ENCODE data around the gene WHAMM.
"Not testable (repeated sequence)": the region's sequence is repeated elsewhere in the genome, so short reads cannot be mapped to it uniquely, and the experiment has no call there.

Gene WHAMM

DNA sequence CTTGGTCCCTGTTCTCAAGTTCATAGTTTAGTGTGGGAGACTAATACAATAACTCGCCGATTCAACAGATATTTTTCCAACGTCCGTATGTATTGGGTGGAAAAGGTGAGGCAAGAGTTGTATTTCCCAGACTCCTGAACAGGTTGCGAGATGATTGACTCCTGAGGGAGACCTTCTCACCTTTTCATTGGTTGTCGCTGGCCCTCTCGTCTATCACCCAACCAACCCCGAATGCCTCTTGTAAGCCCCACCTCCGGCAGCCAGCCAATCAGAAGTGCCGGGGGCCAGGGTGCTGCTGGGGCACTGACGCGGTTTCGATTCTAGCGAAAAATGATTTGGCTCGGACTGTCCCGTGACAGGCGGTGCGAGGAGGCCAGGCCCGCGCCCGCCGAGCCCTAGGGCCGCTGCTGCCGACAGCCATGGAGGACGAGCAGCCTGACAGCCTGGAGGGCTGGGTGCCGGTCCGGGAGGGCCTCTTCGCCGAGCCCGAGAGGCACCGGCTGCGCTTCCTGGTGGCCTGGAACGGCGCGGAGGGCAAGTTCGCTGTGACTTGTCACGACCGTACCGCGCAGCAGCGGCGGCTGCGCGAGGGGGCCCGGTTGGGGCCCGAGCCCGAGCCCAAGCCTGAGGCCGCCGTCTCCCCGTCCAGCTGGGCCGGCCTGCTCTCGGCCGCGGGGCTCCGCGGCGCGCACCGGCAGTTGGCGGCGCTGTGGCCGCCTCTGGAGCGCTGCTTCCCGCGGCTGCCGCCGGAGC lies at the start of gene WHAMM:
WHAMM (plus strand) TSS at position 321 of the 753 bp plus-strand sequence; CDS start at position 420, 99 bp downstream.
- DNase-seq, result peak; percentile 99

GRCh38 chr15:82763361-82764116 lies 45.9 kb upstream of the WHAMM start:
- DNase-seq, result no peak

- no peak for DNase-seq
These were observed 45.3 kb upstream of the WHAMM start for GRCh38 chr15:82764117-82764490.

- no peak for DNase-seq
These were observed 44.7 kb upstream of the WHAMM start for GRCh38 chr15:82764740-82765139.

DNA sequence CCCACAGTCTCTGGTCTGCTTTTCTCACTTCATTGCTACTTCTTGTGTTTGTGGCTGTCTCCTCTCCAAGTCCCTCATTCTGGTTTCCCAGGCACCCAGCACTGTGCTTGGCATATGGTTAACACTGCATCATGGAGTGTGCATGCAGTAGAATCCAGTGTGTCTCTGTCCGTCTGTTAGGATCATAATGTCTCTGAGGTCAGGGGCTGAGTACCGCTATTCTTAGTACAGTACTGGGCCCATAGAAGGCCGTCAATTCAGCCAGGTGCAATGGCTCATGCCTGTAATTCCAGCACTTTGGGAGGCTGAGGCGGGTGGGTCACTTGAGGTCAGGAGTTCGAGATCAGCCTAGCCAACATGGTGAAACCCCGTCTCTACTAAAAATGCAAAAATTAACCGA lies 43.2 kb upstream of the WHAMM start:
- DNase-seq, result not testable (repeated sequence)

- DNase-seq, result no peak
These were observed 42.1 kb upstream of the WHAMM start for GRCh38 chr15:82767163-82767829.

- no peak for DNase-seq
These were observed 40.9 kb upstream of the WHAMM start for GRCh38 chr15:82768414-82769054.

- DNase-seq, result no peak
These were observed 37.4 kb upstream of the WHAMM start for GRCh38 chr15:82771789-82772607.

GRCh38 chr15:82774496-82774895 lies 34.9 kb upstream of the WHAMM start:
- DNase-seq, result no peak

GRCh38 chr15:82778755-82779154 lies 30.7 kb upstream of the WHAMM start:
- DNase-seq, result no peak

DNA sequence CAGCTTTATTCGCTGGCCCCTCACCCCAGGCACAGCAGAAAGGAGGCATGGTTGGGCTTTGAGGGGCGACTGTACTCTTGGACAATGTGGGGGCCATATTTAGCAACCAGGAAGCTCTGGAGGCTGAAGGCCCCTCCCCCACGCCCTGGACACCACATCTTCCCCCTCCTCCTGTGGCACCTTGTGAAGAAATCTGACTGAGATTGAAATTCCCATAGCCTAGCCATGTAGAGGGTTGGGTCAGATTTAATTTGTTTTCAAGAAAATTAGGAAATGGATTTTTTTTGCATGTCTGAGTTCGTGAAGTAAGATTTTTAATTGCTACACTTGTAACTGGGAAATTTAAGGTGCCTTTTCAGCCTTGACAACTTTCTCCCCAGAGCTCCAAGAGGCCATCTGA lies 28.1 kb upstream of the WHAMM start:
- no peak for DNase-seq

GRCh38 chr15:82788496-82788895 lies 20.9 kb upstream of the WHAMM start:
- no peak for DNase-seq

- no peak for DNase-seq
These were observed 19.9 kb upstream of the WHAMM start for GRCh38 chr15:82789491-82789890.

DNA sequence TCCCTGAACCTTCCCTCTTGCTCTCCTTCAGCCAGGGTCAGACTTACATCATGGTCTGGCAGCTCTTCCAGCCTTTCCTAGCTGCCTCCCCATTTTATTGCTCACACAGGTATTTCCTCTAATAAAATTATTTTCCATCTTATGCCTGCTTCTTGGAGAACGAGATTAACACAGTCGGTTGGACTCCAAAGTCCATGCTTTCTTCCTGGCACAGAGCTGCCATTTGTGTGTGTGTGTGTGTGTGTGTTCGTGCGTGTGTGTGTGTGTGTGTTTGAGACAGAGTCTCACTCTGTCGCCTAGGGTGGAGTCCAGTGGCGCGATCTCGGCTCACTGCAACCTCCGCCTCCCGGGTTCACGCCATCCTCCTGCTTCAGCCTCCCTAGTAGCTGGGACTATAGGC lies 19.1 kb upstream of the WHAMM start:
- no peak for DNase-seq

- DNase-seq, result no peak
These were observed 17.4 kb upstream of the WHAMM start for GRCh38 chr15:82792068-82792467.

DNA sequence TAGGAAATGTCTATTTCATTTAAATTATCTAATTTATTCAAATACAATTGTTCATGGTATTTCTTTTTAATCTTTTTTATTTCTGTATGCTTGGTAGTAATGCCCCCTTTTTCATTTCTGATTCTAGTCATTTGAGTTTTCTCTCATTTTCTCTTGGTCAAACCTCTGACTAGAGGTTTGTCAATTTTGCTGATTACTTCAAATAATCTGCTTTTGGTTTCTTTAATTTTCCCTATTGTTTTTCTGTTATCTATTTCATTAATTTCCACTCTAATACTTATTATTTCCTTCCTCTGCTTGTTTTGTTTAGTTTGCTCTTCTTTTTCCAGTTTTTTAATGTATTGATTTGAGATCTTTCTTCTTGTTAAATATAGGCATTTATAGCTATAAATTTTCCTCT lies 15.7 kb upstream of the WHAMM start:
- no peak for DNase-seq

DNA sequence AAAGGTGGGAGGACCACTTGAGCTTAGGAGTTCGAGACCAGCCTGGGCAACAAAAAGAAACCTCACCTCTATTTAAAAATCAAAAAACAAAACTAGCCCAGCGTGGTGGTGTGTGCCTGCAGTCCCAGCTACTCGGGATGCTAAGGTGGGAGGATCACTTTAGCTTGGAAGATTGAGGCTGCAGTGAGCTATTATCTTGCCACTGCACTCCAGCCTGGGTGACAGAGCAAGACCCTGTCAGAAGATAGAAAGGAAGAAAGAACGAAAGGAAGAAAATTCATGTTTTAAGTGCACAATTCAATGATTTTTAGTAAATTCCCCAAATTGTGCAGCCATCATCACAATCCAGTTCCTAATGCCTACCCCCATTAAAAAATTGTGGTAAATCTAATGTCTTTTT lies 11.3 kb upstream of the WHAMM start:
- no peak for DNase-seq

- no peak for DNase-seq
These were observed 10.8 kb upstream of the WHAMM start for GRCh38 chr15:82798531-82799166.

DNA sequence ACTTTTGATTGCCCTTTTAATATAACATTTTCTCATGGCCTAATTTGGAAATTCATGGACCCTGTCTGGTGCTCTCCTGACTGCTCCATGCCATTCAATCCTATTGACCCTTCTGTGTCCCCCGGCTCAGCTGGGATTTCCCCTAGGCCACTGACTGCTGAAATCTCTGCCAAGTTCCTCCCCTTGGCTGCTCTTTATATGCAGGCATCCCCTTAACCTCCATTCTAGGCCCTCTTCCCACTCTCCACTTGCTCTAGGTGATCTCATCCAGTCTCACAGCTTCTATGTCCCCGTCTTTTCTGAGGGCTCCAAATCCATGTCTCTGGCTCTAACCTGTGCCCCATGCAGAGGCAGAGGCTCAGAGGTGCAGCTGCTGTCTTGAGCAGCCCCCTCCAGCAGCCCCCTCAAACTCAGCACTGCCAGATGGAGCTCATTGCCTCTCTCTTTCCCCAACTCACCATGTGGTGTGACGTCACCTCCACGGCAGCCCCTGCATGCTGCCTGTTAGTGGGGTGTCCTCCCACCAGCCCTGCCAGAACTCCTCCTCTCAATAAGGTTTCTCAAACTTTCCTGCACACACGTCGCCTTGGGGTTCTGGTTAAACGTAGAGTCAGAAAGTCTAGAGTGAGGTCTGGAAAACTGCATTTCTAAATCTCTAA lies 10.1 kb upstream of the WHAMM start:
- DNase-seq, result no peak

DNA sequence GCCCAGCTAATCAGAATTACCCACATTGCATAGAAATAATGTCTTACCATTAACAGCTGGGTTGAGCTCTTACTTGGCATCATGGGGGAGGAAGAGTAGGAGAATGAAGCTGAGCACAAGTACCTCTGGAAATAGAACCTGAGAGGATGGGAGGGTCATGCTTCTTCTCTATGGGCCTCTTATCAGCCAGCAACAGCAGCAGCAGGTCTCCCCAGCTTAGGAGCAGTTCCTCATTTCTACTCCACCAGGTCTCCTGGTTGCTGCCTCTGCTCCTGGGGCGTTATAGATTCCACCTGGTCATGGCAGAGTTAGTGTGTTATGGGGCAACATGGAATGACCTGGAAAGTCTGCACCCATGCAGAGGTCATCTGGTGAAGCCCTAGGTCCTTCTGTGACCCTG lies 6.9 kb upstream of the WHAMM start:
- DNase-seq, result no peak

All from right hindlimb (tissue), 1 donor.